Panc1 (cell line): ENCODE data around the gene TSHZ3. TPM values are rescaled to one million over a fixed set of nuclear protein-coding genes. Genes with fewer than 3 reads are reported as not detected.

Source experiments
- ATAC-seq: fragments of 200-7000 bp; cut with Tn5 transposase; 2 replicates; pipeline ENCODE4 v1.9.1; 2020; ENCODE audit warnings: mild to moderate bottlenecking, moderate library complexity
- BruUV-seq: library from RNA; stranded (reverse); fragments of 400-500 nt; replicated peaks from 2 replicates; lab custom pipeline; 2021; lab: Mats Ljungman, UMichigan
- CTCF ChIA-PET: fragments of 300-600 bp; sonication (Branson Sonifier 250); formaldehyde crosslinking; loops from one replicate; lab custom pipeline; 2022; ENCODE audit warnings: antibody characterized with exemption; lab: Charles Lee
- POLR2A ChIA-PET: fragments of 300-600 bp; sonication (Branson Sonifier 250); formaldehyde crosslinking; loops from one replicate; lab custom pipeline; 2022; ENCODE audit warnings: antibody characterized with exemption; lab: Charles Lee
- DNase-seq: peaks from one replicate; pipeline ENCODE4 v3.0.0-alpha.2; 2010; ENCODE audit warnings: low read depth, low spot score
- H3K27ac ChIP-seq: 2 replicates; pipeline ENCODE4 v1.5.1; 2011; ENCODE audit warnings: mild to moderate bottlenecking, low read length, inconsistent platforms
- H3K27me3 ChIP-seq: fragments of 200-500 bp; sonication (Bioruptor generic); 2 replicates; pipeline ENCODE4 v1.6.0; 2014; ENCODE audit warnings: low read length, inconsistent platforms; ENCODE audit not compliant: control insufficient read depth, insufficient read depth
- H3K36me3 ChIP-seq: fragments of 200-500 bp; sonication (Bioruptor generic); 2 replicates; pipeline ENCODE4 v1.5.1; 2014; ENCODE audit warnings: inconsistent platforms, mild to moderate bottlenecking, low read length, moderate library complexity; ENCODE audit not compliant: control insufficient read depth, insufficient read depth
- H3K4me1 ChIP-seq: 2 replicates; pipeline ENCODE4 v1.5.1; 2011; ENCODE audit warnings: inconsistent platforms, mild to moderate bottlenecking, low read length, moderate library complexity; ENCODE audit not compliant: control insufficient read depth, insufficient read depth
- H3K4me3 ChIP-seq, 2 experiments: 2 replicates each; pipeline ENCODE4 v1.5.1; 2011 to 2012; ENCODE audit warnings: low read depth in 2 of 2, low read length in 2 of 2, mild to moderate bottlenecking in 2 of 2, inconsistent platforms in 1 of 2, moderate library complexity in 1 of 2
- H3K9me3 ChIP-seq: fragments of 200-500 bp; sonication (Bioruptor generic); 2 replicates; pipeline ENCODE4 v1.5.1; 2014; ENCODE audit warnings: low read depth, mild to moderate bottlenecking, inconsistent platforms, low read length, moderate library complexity; ENCODE audit not compliant: control insufficient read depth, insufficient read depth
- POLR2AphosphoS5 ChIP-seq: IDR thresholded peaks from 2 replicates; pipeline ENCODE4 v1.6.1; 2012; ENCODE audit warnings: mild to moderate bottlenecking, low read depth, low read length, moderate library complexity
- REST ChIP-seq, 2 experiments: IDR thresholded peaks; 2 replicates each; pipeline ENCODE4 v1.6.1; 2011 to 2012; ENCODE audit warnings: low read depth in 2 of 2, control low read depth in 1 of 2, low read length in 1 of 2, mild to moderate bottlenecking in 1 of 2, moderate library complexity in 1 of 2; ENCODE audit not compliant: insufficient read depth in 1 of 2
- SIN3A ChIP-seq: IDR thresholded peaks from 2 replicates; pipeline ENCODE4 v1.6.1; 2012; ENCODE audit warnings: low read depth, mild to moderate bottlenecking, low read length, moderate library complexity, borderline replicate concordance; ENCODE audit not compliant: insufficient read depth
- TCF7L2 ChIP-seq: IDR thresholded peaks from 2 replicates; pipeline ENCODE4 v1.6.1; 2011; ENCODE audit warnings: mild to moderate bottlenecking, low read depth, low read length, inconsistent platforms
- in situ Hi-C: cut with HindIII; loops from 2 replicates; pipeline ENCODE4 v1.10.0; 2016; ENCODE audit warnings: low sequenced_read_pairs, low pct_unique_long_range_greater_than_20kb
- intact Hi-C: fragments of 100-400 bp; cut with micrococcal nuclease; formaldehyde crosslinking; loops from one replicate; pipeline ENCODE4 v1.10.0; 2022; ENCODE audit not compliant: unreplicated experiment
- total RNA-seq: library from RNA; stranded (reverse); gene quantifications from one replicate; pipeline ENCODE4 v1.2.1, GENCODE V29; 2021; ENCODE audit not compliant: unreplicated experiment
- TF ChIP-seq, protein P1 (sequence below): fragments of 450-650 bp; IDR thresholded peaks from 2 replicates; pipeline ENCODE4 v1.5.1; 2017; ENCODE audit warnings: mild to moderate bottlenecking

The TSHZ3 gene
- total RNA-seq, 1 experiment from 2014 or later, result 7.8 TPM

DNA sequence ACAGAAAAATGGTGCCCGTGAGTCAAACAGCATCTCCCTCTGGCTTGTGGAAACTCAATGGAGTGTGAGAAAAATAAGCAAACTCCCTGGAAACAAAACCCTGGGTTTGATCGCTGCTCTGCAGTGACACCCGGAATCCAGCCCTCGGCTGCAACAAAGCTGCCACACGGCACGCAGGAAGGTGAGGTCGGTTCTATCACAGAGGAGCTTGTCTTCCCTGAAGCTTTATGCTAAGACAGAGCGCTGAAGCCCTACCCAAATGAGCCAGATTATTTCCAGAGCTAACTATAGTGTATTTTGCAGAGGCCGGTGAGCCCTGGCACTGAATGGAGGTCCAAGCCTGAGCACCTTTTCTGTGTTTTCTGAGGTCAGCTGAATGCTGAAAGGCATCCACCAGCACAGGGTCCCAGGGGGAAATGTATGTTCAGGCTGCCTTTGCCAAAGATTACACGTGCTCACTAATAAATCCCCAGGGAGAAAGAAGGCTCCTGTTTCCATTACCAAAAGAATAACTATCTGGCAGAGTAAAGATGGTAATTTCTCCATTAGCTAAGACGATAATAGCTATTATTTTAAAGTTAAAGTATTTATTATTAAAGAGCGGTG, 77.8 kb downstream of the TSHZ3 start:
- BruUV-seq, result no TSS peak
- intact Hi-C loops (no loop called here), in situ Hi-C loops (no loop called here)
- H3K27me3 ChIP-seq, result no peaks in the 10 kb centered on the region
- CTCF ChIA-PET, result no interaction called here
- no peak overlapping the region for H3K4me3 ChIP-seq
- DNase-seq (no peak), ATAC-seq (no peak)
- H3K27ac ChIP-seq, result no peak overlapping the region
- POLR2A ChIA-PET, result no interaction called here
- no peaks in the 10 kb centered on the region for H3K4me1 ChIP-seq
- H3K36me3 ChIP-seq, result no peaks in the 10 kb centered on the region
- H3K9me3 ChIP-seq, result no peaks in the 10 kb centered on the region
- TF ChIP-seq TCF7L2 (no peak), REST (IDR thresholded peaks at IDR 0.05; ENCODE audit: insufficient read depth in 1 of 2, low read depth in 2 of 2, low read length in 1 of 2) (no peak), SIN3A (no peak), POLR2AphosphoS5 (no peak)
- TF ChIP-seq, protein P1, sequence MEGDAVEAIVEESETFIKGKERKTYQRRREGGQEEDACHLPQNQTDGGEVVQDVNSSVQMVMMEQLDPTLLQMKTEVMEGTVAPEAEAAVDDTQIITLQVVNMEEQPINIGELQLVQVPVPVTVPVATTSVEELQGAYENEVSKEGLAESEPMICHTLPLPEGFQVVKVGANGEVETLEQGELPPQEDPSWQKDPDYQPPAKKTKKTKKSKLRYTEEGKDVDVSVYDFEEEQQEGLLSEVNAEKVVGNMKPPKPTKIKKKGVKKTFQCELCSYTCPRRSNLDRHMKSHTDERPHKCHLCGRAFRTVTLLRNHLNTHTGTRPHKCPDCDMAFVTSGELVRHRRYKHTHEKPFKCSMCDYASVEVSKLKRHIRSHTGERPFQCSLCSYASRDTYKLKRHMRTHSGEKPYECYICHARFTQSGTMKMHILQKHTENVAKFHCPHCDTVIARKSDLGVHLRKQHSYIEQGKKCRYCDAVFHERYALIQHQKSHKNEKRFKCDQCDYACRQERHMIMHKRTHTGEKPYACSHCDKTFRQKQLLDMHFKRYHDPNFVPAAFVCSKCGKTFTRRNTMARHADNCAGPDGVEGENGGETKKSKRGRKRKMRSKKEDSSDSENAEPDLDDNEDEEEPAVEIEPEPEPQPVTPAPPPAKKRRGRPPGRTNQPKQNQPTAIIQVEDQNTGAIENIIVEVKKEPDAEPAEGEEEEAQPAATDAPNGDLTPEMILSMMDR, result no peak

DNA sequence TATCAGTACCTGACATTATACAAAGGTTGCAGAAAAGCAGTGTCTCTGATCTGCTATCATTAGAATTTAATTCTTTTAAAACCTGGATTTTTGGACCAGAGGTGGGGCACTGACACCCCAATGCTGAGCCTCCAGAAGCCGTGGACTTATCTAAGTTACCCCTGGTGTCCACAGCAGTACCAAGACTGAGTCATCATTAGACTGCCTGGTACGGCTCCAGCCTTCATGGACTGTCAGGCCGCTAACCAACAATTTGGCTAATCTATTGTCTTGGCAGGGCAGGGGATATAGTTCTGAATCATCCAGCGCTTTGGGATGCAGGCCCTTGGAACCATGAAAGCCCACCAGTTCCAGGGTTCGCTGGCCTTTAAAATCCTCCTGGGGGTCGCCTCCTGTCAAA, 78.3 kb downstream of the TSHZ3 start:
- DNase-seq, result no peak
- TF ChIP-seq SIN3A, result no peak
- TF ChIP-seq TCF7L2, result no peak
- no peak for TF ChIP-seq REST (IDR thresholded peaks at IDR 0.05; ENCODE audit: insufficient read depth in 1 of 2, low read depth in 2 of 2, low read length in 1 of 2)
- TF ChIP-seq, protein P1, result no peak
- no peak for TF ChIP-seq POLR2AphosphoS5
- Histone ChIP-seq H3K36me3 (no peaks in the 10 kb centered on the region), H3K27me3 (no peaks in the 10 kb centered on the region), H3K4me1 (no peaks in the 10 kb centered on the region), H3K9me3 (no peaks in the 10 kb centered on the region), H3K4me3 (no peak overlapping the region), H3K27ac (no peak overlapping the region)
- in situ Hi-C loops, result no loop called here
- intact Hi-C loops, result no loop called here
- ChIA-PET POLR2A (no interaction called here), CTCF (no interaction called here)
- no TSS peak for BruUV-seq
- ATAC-seq, result no peak
